ENCODE measurements around the gene VAPA.

DNA sequence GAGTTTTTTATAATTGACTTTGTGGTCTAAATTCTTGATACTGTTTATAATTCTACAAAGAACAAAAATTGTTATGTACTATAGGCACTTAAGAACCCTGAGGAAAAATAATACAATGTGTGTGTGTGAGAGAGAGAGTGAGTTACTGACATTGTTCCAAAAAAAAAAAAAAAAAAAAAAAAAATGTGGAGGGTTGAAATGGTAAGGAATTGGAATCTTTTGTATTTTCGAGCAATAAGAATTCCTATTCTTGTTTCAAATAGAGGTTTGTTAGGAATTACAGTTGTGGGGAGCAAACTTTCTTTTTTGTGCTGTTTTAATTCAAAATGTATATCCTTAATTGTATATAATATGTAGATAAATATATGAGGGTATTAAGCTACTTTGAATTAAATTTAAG lies 45.7 kb downstream of the VAPA start:
- TF ChIP-seq, protein P1, sequence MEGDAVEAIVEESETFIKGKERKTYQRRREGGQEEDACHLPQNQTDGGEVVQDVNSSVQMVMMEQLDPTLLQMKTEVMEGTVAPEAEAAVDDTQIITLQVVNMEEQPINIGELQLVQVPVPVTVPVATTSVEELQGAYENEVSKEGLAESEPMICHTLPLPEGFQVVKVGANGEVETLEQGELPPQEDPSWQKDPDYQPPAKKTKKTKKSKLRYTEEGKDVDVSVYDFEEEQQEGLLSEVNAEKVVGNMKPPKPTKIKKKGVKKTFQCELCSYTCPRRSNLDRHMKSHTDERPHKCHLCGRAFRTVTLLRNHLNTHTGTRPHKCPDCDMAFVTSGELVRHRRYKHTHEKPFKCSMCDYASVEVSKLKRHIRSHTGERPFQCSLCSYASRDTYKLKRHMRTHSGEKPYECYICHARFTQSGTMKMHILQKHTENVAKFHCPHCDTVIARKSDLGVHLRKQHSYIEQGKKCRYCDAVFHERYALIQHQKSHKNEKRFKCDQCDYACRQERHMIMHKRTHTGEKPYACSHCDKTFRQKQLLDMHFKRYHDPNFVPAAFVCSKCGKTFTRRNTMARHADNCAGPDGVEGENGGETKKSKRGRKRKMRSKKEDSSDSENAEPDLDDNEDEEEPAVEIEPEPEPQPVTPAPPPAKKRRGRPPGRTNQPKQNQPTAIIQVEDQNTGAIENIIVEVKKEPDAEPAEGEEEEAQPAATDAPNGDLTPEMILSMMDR (IDR thresholded peaks at IDR 0.05; ENCODE audit: low read depth, low read length): no peak
- no peak for TF ChIP-seq POLR2A (IDR thresholded peaks at IDR 0.05; ENCODE audit: extremely low read depth, insufficient read length)
- TF ChIP-seq, protein P2, sequence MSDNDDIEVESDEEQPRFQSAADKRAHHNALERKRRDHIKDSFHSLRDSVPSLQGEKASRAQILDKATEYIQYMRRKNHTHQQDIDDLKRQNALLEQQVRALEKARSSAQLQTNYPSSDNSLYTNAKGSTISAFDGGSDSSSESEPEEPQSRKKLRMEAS (IDR thresholded peaks at IDR 0.05; ENCODE audit: low read depth, low read length): no peak

Data from NB4 (cell line).